GM19395 (cell line): Measurements from ENCODE around the gene THBS2.
"Not testable (repeated sequence)": the region's sequence is repeated elsewhere in the genome, so short reads cannot be mapped to it uniquely, and the experiment has no call there.

Experiments used
- ATAC-seq: cut with Tn5 transposase; IDR thresholded peaks from one replicate; pipeline ENCODE4 v1.9.1; 2021; ENCODE audit warnings: mild to moderate bottlenecking, moderate library complexity; ENCODE audit not compliant: unreplicated experiment

The THBS2 gene

DNA sequence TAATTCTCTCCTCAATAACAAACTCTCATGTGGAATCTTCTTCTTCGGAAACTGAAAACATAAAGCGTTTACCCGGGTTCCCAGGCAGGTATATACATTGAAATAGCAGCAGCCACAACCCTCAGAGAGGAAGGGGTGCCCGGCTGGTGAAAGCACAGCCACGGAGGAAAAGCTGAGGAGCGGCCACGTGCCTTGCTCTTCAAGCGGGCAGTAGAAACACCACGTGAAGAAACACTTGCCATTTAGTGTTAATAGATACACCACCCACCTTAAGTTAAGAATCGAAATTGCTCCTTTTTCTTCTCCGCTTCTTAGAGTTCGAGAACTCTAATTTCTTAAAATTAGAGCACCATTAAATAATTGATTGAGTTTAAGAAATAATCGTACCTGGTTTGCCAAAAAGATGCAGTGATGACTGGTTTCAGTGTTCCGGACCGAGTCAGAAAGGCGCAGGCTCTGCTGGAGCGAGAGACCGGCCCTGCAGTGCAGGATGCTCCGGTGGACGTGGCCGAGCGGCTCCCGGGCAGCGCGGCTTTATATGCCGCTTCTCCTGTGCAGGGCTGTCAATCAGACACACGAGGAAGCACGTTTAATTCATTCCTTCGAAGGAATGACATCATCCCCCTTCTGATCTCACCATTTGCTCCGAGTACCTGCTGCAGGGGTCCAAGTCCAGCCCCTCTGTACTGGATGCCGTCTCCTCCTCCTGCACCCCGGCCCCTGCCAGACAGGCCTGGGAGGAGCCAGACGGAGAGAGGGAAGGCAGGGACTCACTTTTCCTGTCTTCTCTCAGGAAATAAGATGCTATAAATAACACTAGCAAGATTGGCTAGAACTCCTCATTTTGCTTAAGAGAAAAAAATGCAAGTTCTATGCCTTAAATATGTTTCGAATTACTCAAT, at the start of gene THBS2:
THBS2 (minus strand) TSS at position 510 of the 902 bp plus-strand sequence. CDS start 3,062 bp downstream, outside the sequence.
- ATAC-seq = no peak

GRCh38 chr6:169302716-169303115, 49.1 kb upstream of the THBS2 start:
- no peak for ATAC-seq

- no peak for ATAC-seq
Observed at GRCh38 chr6:169302255-169302654, 48.6 kb upstream of the THBS2 start.

- no peak for ATAC-seq
Observed at GRCh38 chr6:169300916-169301315, 47.3 kb upstream of the THBS2 start.

DNA sequence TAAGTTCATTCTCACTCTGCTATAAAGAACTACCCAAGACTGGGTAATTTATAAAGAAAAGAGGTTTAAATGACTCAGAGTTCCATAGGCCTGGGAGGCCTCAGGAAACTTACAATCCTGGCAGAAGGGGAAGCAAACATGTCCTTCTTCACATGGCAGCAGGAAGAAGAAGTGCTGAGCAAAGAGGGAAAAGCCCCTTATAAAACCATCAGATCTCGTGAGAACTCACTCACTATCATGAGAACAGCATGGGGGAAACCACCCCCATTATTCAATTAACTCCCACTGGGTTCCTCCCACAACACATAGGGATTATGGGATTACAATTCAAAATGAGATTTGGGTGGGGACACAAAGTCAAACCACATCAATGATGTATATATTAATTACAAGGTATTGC, 45.0 kb upstream of the THBS2 start:
- ATAC-seq = not testable (repeated sequence)

- no peak for ATAC-seq
Observed at GRCh38 chr6:169296622-169297021, 43.0 kb upstream of the THBS2 start.

DNA sequence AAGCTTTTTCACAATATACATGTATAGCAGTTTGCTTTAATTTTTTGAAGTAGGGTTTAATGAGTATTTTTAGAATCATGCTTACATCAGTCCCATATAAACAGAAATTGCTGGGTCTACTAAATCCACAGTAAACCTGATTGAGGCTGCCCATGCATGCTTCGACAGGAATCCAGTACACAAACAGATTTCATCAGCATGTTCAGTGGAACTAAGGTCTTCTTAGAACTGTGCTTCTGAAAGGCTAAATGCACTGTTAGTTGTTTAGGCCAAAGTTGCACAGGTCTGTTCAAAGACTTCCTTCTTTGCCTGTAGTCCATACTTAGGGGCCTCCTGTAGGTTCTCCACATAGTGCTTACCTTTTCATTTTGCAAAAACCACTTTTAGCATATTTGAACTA, 42.5 kb upstream of the THBS2 start:
- ATAC-seq = no peak

DNA sequence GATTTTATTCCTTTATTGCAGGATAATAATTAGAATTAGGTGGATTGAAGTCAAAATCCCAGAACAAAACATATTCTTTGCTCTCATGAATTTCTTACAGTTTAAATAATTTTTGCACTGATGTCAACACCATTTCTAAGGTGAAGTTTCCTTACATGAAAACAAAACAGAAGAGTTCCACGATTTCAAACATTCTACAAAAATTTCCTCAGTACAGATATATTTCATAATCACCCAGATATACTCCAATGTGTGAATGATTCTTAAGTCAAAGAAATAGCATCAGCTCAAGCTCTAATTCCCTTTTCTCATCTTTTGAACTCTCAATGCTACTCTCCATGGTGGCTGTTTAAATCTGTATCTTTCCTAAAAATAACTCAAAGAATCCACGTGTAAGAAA, 39.5 kb upstream of the THBS2 start:
- no peak for ATAC-seq

GRCh38 chr6:169292338-169293124, 38.9 kb upstream of the THBS2 start:
- ATAC-seq = no peak

DNA sequence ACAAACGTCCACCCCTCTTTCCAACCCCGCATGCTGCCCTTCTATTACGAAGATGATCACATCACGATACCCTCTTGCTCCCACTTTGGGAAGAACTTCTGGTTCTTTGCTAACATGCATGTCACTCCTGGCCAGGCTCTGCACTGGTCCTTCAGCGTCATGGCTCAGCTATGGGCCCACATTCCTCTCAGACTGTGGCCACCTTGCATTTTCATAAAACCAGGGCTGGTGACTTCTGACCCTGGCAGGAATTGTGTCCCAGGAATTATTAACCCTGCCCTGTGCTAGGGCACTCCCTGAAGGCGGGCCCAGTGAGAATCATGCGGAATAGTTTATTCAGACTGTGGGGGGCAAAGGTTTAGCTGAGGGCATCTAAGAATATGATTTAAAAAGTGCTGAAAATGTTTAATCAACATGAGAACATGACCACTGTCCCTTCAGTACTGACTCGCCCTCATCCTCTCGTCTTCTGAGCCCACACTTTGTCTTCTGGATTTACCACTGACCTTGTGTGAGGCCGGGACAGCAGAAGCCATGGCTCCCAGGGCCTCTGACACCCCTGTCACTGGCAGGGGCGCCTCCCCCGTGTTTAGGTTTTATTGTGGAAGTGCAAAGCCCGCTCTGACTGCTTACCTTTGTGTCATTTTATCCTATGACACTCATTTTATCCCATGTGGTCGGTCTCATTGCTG, 38.1 kb upstream of the THBS2 start:
- ATAC-seq = no peak

- ATAC-seq = no peak
Observed at GRCh38 chr6:169291148-169291547, 37.5 kb upstream of the THBS2 start.

DNA sequence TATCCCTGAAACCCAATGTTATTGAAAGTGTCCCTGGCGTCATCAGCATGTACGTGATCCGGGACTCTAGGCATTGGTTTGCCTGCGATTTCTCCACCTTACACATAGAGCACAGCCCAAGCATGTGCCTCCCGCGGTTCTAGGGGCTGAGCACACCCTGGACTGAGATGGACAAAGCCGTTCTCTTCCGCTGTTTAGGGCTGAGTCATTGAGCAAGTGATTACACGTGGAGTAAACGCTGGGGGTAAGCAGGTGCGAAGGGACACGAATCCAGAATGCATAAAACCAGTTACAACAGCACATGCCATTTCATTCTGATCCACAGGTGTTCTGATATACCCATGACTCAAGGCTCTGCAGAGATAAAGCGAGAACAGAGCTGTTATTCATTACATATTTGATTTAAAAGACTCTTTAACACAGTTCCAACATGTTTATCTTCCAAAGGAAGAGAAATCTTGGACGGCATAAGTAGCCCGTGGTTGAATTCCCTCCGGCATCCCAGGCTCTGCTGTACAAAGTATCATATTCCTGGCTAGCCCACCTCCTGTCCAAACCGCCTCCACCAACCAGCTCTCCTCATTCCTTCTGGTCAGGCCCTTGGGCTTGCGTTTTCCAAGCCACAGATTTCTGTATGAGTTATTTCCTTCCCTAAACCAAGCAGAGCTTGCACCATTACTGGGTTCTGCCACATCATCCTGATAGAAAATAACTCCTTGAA, 36.1 kb upstream of the THBS2 start:
- ATAC-seq = no peak

DNA sequence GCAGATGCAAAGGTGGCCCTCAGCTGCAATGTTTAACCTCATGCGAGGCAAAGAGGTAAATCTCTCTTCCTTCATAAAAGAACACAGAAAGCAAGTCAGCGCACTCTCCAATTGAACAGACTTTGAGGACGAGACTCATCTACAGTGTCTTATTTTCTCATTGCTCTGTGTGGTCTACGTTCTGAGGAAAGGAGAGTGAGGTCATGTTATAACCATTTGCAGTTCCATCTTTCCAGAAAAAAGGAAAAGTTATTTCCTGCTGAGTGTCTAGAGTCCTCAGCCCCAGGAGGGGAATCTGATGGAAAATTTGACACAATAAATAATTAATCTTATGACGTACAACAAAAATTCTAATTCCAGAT, 35.6 kb upstream of the THBS2 start:
- no peak for ATAC-seq

DNA sequence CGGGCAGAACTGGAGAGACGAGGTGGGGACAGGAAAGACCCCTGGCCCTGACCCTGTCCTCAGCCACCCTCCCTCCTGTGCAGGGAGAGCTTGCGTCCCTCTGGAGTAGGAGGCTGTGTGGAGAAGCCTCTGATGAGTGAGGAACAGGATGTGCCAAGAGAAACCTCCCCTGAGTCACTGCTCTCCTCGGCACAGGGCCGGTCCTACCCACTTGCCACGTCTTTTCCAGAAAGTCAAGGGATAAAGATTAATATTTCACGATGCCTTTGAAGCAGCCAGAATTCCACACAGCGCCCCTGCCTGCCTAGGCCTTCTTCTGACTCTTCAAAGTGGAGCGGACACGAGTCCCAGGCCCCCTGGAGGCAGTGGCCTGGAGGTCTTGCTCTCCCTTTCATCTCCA, 34.9 kb upstream of the THBS2 start:
- no peak for ATAC-seq

GRCh38 chr6:169287675-169288074, 34.0 kb upstream of the THBS2 start:
- no peak for ATAC-seq

DNA sequence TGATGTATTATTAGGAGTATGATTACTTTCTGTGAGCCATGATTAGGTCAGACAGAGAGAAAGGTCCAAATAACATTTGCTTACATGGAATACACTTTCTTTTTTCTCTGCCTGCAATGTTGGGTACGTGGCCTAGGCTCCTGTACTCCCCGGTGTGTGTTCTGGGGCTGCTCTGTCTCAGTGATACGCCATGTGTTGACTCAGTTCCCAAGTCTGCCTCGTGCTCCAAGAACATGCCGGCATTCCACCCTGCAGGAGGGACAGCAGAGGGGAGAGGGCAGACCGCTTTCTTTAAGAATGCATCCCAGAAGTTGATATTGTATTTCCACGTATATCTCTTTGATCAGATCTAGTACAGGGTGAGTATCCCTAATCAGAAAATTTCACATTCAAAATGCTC, 33.3 kb upstream of the THBS2 start:
- no peak for ATAC-seq

GRCh38 chr6:169285165-169285564, 31.5 kb upstream of the THBS2 start:
- ATAC-seq = no peak

DNA sequence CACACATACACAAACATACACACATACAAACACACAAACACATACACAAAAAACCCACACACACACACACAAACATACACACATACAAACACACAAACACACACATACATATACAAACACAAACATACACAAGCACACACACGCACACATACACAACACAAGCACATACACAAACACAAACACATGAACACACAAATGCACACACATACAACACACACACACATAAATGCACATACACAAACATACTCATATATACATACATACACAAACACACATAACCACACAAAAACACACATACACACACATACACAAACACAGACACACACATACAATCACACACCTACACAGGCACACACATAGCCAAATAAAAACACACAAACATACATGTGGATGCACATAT, 30.3 kb upstream of the THBS2 start:
- ATAC-seq = no peak

- ATAC-seq = no peak
Observed at GRCh38 chr6:169282043-169282442, 28.4 kb upstream of the THBS2 start.

- ATAC-seq = no peak
Observed at GRCh38 chr6:169277619-169278018, 24.0 kb upstream of the THBS2 start.

GRCh38 chr6:169274781-169275180, 21.1 kb upstream of the THBS2 start:
- ATAC-seq = no peak
